ENCODE results near the gene CNOT11. TPM values are rescaled to one million over a fixed set of nuclear protein-coding genes. Genes with fewer than 3 reads are reported as not detected.

Gene CNOT11
- total and polyA plus RNA-seq, 2 of the 13 experiments (the other 11 are each of a cell fraction or from before 2014, with no cell fraction given) = 114 to 209 TPM

- no peak for TF ChIP-seq ARID2 (CRISPR knock-in tag; IDR thresholded peaks at IDR 0.05; ENCODE audit: borderline replicate concordance)
- TF ChIP-seq FOXP4 (CRISPR knock-in tag; IDR thresholded peaks at IDR 0.05) = no peak
- no peak for TF ChIP-seq ZFP36 (IDR thresholded peaks at IDR 0.05; ENCODE audit: borderline replicate concordance, low read depth, low read length, partially characterized antibody)
- TF ChIP-seq RAD51 (IDR thresholded peaks at IDR 0.05; ENCODE audit: borderline replicate concordance) = no peak
- no peak for TF ChIP-seq ZSCAN12 (CRISPR knock-in tag; IDR thresholded peaks at IDR 0.05)
- TF ChIP-seq HOXA5 (CRISPR knock-in tag; IDR thresholded peaks at IDR 0.05) = no peak
- peak; percentile 89 for TF ChIP-seq TFE3 (CRISPR knock-in tag; IDR thresholded peaks at IDR 0.05)
- TF ChIP-seq NR0B2 (CRISPR knock-in tag; IDR thresholded peaks at IDR 0.05) = no peak
- peak; percentile 24; the same call in 1 of the 2 replicates for TF ChIP-seq ZNF331 (CRISPR knock-in tag; IDR thresholded peaks at IDR 0.05)
- TF ChIP-seq STAT5B (CRISPR knock-in tag; IDR thresholded peaks at IDR 0.05) = no peak
- TF ChIP-seq ZFP37 (CRISPR knock-in tag; IDR thresholded peaks at IDR 0.05; ENCODE audit: borderline replicate concordance) = no peak
- no peak for TF ChIP-seq RFXAP (CRISPR knock-in tag; IDR thresholded peaks at IDR 0.05; ENCODE audit: borderline replicate concordance)
- no peak for TF ChIP-seq ZSCAN21 (CRISPR knock-in tag; IDR thresholded peaks at IDR 0.05; ENCODE audit: borderline replicate concordance)
- no peak for TF ChIP-seq ZNF597 (CRISPR knock-in tag; IDR thresholded peaks at IDR 0.05)
- no peak for TF ChIP-seq ZNF576 (CRISPR knock-in tag; IDR thresholded peaks at IDR 0.05)
- TF ChIP-seq FOXP1 (IDR thresholded peaks at IDR 0.05) = no peak
- TF ChIP-seq FOXP1 (CRISPR knock-in tag; IDR thresholded peaks at IDR 0.05) = peak; percentile 52; the same call in 1 of the 2 replicates
- peak; percentile 52; the same call in 1 of the 2 replicates for TF ChIP-seq ZNF142 (CRISPR knock-in tag; IDR thresholded peaks at IDR 0.05)
- no peak for TF ChIP-seq ZNF3 (CRISPR knock-in tag; IDR thresholded peaks at IDR 0.05)
Measured at GRCh38 chr2:101234169-101234938, 18.3 kb upstream of the CNOT11 start (continued).

All from HepG2 (cell line).